OCI-M1 (cell line): ENCODE results near the gene ADGRA1.
"Not testable (repeated sequence)": the region's sequence is repeated elsewhere in the genome, so short reads cannot be mapped to it uniquely, and the experiment has no call there.

ENCODE experiments used
- DNase-seq: peaks from one replicate; lab custom pipeline; 2025; lab: John Stamatoyannopoulos, UW

Gene ADGRA1

DNA sequence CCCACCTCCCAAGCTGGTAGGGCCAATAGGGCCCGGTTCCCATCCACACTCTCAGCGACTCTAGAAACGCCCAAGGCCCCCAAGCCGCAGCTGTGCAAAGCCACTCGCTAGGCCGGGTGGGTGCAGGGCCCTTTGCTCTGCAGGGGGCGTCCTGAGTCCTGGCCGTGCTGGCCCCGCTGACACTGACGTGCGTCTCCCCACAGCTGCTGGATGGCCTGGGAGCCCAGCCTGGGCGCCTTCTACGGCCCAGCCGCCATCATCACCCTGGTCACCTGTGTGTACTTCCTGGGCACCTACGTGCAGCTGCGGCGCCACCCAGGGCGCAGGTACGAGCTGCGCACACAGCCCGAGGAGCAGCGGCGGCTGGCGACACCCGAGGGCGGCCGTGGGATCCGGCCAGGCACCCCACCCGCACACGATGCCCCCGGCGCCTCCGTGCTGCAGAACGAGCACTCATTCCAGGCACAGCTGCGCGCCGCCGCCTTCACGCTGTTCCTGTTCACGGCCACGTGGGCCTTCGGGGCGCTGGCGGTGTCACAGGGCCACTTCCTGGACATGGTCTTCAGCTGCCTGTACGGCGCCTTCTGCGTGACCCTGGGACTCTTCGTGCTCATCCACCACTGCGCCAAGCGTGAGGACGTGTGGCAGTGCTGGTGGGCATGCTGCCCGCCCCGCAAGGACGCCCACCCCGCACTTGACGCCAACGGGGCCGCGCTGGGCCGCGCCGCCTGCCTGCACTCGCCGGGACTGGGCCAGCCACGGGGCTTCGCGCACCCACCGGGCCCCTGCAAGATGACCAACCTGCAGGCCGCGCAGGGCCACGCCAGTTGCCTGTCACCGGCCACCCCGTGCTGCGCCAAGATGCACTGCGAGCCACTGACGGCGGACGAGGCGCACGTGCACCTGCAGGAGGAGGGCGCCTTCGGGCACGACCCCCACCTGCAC lies 40.7 kb downstream of the ADGRA1 start:
- DNase-seq = no peak

DNA sequence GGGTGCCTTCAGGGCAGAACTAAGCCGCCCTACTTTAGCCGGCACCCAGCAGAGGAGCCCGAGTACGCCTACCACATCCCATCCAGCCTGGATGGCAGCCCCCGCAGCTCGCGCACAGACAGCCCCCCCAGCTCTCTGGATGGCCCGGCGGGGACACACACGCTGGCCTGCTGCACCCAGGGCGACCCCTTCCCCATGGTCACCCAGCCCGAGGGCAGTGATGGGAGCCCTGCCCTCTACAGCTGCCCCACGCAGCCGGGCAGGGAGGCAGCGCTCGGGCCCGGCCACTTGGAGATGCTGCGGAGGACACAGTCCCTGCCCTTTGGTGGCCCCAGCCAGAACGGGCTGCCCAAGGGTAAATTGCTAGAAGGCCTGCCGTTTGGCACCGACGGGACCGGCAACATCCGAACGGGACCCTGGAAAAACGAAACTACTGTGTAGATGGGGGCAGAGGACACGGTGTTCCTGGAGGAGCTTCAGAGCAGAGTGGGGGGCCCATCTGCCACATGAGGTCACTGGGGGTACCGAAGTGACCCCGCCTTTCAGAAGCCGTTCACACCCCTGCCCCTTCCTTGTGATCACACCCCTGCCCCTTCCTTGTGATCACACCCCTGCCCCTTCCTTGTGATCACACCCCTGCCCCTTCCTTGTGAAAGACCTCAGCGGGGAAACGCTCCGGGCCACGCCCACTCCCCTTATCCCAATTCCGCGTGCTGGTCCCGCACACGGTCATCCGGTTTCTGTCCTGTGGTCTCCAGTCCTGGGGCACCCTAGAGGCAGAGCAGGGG lies 41.5 kb downstream of the ADGRA1 start:
- no peak for DNase-seq

DNA sequence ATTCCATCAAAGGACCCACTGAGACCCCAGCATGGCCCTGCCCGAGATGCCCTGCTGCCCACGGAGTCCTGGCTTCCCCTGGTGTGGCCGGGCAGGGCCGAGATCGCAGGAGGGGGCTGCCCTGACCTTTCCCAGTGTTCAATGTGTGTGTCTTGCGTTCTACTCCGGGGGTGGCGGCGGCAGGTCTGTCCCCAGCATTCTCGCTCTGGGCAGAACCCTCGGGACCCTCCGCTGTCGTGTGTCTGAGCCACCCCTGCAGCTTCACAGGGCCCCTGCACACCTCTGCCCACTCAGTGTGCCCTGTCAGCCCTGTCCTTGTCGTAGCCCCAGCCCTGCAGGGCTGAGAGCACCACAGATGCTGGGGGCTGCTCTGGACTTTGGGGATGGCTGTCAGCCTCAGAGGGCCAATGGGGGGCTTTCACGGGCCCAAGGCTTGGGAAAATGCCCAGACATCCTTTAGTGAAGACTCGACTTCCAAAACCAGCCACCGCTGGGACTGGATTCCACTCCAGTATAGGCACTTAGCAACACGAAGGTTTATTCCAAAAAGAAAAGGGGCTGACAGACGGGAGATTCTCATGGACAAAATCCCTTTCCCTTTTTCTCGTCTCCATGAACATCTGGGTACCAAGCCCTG lies 42.3 kb downstream of the ADGRA1 start:
- DNase-seq = no peak

DNA sequence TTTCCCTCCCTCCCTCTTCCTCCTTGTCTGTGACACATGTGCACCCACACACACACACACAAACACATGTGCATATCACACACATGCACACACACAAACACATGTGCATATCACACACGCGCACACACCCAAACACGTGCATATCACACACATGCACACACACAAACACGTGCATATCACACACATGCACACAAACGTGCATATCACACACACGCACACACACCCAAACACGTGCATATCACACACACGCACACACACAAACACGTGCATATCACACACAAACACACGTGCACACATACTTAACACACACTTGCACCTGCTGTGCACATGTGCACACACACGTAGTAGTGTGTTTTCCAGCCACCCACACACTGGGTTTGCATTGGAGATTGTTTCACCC lies 42.9 kb downstream of the ADGRA1 start:
- no peak for DNase-seq

DNA sequence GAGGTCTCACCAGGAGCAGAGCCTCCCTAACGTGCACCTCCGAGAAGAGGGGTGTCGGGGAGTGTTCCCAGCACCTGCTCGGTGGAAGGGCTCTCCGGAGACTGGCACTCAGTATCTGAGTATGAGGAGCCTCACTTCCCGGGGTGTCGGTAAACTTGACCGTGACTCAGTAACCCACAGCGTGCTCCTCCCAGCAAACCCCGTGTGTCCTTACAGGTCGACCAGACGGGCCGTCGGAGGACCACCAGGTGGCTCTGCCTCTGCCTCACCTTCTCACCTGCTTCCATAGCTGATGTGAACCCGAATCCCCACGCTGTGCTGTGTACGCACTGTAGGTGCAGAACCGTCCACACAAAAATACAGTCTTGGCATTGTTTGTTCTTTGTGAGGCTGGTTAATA lies 43.3 kb downstream of the ADGRA1 start:
- DNase-seq = no peak

DNA sequence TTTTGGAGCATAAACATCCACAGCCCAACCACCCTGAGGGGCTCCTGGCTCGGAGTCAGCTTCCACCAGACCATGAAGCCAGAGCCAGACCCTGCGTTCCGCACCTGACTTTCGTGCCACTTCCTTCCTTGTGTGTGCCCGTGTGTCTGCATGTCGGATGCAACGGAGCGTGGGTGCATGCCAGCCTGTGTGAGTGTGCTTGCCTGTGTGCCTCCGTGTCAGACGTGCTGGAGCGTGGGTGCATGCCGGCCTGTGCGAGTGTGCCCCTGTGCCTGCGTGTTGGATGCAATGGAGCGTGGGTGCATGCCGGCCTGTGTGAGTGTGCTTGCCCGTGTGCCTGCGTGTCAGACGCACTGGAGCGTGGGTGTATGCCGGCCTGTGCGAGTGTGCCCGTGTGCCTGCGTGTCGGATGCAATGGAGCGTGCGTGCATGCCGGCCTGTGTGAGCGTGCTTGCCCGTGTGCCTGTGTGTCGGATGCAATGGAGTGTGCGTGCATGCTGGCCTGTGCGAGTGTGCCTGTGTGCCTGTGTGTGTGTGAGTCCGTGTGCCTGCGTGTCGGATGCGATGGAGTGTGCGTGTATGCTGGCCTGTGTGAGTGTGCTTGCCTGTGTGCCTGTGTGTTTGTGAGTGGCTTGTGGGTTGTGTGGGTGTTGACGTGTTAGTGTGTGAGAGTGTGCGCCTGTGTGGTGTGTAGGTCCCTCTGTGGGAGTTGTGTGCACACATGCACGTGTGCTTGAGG lies 44.2 kb downstream of the ADGRA1 start:
- no peak for DNase-seq

DNA sequence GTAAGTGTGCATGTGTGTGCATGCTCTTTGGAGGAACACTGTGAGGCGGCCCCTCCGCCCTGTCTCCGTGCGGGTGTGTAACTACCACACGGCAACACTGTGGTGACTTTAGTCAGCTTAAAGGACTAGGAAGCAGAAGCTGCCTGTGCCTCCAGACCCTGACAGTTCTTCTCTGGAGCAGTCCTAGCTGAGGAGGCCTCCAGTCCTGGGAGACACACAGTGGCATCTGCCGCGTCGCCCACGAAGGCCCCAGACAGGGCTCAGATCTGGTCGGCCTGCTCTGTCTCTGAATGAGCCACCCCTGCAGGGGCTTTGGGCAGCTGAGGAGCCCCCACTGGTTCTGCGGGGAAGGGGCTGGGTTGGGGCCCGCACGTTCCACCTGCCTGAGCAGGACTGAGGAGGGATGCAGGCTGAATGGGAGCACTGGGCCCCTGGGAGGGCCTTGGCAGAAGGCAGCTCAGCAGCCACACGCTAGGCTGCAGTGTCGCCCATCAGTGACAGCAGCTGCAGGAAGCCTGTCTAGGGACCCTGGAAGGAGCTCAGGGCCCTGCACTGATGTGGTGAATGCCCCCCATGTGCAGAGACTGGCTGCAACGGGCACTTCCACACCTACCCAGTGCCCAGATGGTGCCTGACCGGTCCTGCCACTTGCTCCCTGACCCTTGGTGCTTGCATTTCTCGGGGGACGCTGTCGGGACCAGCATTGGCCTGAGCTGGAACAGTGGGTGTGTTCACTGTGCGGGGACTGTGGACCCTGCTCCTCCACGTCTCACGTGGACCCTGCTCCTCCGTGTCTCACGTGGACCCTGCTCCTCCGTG lies 45.0 kb downstream of the ADGRA1 start:
- DNase-seq = no peak

DNA sequence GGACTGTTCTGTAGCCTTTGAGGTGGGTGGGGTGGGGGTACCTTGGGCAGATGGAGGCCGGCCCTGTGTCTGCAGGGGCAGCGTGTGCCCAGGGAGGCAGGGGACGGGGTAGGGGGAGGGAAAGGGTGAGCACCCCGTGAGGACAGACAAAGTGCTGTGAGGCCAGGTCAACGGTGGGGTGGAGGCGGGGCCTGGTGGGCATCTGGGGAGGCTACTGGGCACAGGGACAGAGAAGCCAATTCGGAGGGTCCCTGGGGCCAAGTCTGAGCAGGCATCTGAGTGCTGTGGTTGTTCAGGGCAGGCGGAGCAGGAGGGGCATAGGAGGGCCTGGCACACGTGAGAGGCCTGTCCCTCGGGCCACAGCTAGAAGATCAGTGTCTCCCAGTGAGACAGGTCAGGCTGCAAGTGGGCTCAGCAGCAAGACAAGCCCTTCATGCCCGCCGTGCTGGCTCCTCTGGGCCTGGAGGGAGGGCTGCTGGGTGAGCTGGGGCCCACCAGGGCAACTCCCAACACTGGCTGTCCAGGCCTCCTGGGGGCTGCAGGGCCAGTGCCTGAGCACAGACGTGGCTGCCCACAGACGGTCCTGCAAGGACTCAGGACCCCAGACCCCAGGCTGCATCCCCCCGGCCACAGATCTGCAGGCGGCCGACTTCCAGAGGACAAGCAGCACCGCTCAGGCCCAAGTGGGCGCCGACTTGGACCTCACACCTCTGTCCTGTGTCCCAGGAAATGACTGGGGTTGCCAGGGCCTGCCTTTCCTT lies 45.9 kb downstream of the ADGRA1 start:
- DNase-seq = no peak

DNA sequence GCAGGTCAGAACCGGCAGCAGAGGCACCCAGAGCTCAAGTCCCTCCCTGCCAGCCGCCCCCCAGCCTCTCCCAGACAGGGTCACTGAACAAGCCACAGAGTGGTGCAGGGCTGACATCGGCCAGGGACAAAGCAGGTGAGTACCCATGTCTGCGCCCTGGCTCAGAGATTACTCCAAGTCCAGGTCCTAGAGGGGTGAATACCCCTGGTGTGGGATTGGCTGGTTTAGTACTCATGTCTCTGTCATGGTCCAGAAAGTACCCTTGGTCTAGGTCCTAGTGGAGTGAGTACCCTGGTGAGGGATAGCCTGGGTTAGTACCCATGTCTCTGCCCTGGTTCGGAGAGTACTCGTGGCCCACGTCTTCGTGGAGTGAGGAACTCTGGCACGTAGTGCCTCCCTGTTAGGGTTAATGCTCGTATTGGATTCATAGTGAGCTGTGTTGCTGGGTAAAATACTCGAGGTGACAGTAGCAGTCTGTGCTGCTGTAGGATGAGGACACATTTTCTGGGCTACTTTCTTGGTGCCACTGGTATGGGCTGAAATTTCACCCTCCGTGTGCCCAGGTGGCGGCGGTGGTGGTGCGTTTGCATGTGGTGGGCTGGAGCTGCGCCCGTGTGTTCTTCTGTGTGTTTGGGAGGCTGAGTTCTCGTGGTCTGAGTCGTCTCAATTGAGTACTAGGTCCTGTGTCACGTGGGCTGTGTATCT lies 46.8 kb downstream of the ADGRA1 start:
- DNase-seq = no peak

DNA sequence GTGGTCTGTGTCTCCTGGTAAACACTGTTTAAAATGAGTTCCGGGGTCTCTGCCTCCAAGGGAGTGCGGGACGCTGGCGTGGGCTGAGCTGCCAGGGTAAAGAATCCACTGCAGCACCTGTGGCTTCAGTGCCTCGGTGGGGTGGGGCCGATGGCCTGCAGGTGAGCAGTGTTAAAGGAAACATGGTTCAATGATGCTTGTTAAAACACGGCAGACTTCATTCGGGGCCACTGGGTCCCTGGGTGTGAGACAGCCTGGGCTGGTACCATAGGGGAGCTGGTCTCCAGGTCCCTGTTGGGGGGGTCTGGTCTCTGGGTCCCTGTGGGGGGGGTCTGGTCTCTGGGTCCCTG lies 47.4 kb downstream of the ADGRA1 start:
- DNase-seq = no peak

DNA sequence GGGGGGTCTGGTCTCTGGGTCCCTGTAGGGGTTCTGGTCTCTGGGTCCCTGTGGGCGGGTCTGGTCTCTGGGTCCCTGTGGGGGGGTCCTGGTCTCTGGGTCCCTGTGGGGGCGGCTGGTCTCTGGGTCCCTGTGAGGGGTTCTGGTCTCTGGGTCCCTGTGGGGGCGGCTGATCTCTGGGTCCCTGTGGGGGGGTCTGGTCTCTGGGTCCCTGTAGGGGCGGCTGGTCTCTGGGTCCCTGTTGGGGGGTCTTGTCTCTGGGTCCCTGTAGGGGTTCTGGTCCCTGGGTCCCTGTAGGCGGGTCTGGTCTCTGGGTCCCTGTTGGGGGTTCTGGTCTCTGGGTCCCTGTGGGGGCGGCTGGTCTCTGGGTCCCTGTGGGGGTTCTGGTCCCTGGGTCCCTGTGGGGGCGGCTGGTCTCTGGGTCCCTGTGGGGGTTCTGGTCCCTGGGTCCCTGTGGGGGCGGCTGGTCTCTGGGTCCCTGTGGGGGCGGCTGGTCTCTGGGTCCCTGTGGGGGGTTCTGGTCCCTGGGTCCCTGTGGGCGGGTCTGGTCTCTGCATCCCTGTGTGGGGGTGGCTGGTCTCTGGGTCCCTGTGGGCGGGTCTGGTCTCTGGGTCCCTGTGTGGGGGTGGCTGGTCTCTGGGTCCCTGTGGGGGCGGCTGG lies 49.9 kb downstream of the ADGRA1 start:
- not testable (repeated sequence) for DNase-seq

DNA sequence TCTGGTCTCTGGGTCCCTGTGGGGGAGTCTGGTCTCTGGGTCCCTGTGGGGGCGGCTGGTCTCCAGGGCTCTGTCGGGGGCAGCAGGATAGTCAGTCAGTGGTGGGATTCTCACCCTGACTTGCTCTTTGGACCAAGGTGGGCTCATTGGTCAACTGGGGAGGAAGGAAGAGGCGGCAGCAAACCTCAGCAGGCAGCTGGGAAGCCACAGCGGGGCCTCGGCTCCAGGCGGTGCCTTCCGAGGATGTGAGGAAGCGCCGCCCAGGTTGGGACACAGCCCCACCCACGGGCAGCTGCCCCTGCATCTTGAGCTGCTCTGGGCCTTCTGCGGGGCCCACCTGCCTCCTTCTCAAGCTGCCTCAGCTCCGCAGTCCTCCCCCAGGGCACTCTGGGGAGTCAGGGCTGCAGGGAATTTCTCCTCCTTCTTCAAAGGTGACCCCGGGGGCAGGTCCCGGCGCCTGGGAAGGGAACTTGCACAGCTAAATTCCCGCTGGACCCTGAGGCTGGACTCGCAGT lies 51.9 kb downstream of the ADGRA1 start:
- DNase-seq = no peak

DNA sequence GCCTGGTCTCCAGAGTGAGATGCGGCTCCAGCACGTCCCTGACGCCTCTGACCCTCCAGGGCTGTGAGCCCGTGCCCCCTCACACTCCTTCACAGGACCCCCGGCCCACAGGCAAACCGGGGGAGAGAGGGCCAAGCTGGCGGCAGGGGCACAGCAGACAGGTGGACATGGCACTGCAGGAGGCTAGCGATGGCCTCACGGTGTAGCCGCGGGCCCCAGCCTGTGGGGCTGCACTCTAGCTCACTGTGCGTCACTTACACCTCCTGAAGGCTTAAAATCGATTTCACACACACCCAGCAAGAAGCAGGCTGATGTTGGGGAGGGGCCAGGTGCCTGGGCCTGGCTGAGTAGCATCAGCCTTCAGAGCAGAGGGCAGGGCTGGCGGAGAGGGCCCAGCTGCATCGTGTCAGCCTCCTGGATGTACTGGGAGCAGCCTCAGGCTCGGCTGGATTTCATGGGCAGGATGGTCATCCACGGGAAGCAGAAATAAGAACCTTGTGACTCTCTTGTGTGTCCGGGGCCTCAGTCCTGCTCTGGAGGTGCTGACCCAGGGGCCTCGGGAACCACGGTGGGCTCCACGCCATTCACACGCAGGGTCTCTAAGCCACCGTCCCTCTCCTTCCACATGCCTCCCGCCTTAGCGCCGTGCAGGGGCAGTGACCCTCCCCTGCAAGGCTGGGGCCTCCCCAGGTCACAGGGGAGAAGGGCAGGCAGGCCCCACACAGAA lies 52.9 kb downstream of the ADGRA1 start:
- no peak for DNase-seq

DNA sequence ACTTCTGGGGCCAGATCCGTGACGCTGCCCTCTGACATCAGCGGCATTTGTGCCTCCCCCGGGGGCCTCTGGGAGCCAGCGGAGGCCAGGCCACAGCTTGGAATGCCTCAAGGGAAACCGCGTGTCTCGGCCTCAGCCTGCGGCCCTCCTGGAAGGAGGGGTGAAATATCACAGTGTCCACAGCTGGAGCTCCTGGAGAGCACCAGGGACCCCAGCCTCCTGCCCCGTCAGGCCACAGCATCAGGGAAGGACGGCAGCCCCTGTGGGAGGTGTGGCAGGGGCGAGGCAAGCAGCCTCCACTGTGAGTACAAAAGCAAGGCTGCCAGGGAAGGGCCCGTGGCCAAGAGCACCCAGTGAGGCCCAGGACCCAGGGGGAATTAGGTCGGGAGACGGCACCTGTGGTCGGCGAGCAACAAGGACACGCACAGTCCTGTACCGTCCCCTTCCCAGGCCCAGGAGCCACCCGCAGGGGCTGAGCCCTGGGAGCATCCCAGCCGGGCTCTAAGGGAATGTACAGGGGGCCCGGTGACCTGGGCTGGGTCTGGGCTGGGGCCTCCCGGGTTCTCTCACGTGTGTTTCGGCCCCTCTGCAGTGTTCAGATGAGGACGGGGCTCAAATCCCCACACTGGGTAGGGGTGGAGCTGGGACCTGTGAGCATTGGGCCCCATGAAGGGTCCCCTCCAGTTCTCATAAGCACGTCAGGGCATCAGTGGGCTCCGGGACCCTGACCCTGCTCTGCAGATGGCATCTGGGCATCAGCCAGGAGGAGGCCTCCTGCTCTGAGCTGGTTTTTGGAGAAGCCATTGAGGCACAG lies 53.6 kb downstream of the ADGRA1 start:
- no peak for DNase-seq

DNA sequence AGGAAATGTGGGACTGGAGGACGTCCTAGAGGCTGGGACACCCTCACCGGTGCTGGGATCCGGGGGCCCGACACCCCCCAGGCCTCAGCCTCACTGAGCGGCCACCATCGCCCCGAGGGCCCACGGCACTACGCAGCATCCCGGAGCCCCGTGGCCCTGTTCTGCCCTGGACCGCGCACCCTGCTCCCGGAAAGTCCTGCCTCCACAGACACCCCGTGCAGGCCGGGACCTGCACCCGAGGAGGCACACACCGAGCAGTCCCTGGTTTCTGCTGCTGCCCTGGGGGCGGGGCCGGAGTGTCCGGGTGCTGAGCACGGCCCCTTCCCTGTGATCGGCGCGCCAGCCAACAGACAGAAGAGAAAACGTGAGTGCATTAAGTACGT lies 54.2 kb downstream of the ADGRA1 start:
- no peak for DNase-seq

DNA sequence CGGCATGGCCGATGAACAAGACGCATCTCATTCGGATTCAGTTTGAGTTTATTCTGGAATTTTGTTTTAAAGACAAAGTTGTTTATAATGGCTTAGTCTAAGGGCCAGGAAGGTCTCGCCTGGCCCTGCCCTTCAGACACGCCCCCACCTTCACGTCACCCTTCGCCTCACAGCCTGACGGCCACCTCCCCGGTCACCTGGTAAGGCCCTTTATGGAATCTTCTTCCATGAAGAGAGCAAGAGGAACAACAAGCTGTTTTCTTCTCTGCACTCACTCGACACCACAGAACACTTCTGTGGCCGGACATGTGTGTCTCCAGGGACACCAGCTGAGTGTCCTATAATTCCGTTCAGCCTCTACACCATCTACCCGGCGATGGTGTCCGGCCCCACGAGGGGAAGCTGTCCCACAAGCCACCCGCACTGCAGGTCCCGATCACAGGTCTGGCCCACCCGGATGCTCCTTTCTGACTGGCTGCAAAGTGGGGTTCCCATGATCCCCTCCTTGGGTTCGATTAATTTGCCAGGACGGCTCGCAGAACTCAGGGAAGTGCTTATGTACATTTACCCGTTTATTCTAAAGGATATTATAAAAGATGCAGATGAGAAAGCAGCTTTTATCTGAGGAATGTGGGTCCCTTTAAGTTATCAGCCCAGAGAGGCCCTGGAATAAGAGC lies 54.9 kb downstream of the ADGRA1 start:
- DNase-seq = no peak

DNA sequence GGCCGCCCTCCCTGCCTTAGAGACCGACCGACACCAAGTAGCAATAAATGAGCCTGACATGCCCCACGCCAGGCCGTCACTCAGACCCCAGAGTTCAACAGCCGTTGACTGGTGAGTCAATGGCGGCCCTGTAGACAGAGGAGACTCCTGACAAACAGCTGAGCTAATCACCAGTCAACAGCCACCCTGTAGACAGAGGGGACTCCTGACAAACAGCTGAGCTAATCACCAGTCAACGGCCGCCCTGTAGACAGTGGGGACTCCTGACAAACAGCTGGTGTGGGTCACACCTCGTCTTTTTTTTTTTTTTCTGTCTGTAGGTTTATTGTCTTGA lies 55.4 kb downstream of the ADGRA1 start:
- no peak for DNase-seq
